A673 (cell line): ENCODE measurements around the gene GSC.

Experiments used
- EZH2 ChIP-seq: fragments of 200-600 bp; sonication (generic); IDR thresholded peaks from 2 replicates; pipeline ENCODE4 v1.6.1; 2017; ENCODE audit warnings: borderline replicate concordance, low read depth, mild to moderate bottlenecking, mixed read lengths, antibody characterized with exemption, low read length; ENCODE audit not compliant: poor library complexity, severe bottlenecking
- TF ChIP-seq, protein P1 (sequence below): fragments of 300-800, 200-600 bp; sonication (generic); conservative IDR thresholded peaks from 2 replicates; pipeline ENCODE4 v1.5.1; 2017; ENCODE audit warnings: low read depth, mild to moderate bottlenecking, antibody characterized with exemption, low read length, moderate library complexity, mixed read lengths

DNA sequence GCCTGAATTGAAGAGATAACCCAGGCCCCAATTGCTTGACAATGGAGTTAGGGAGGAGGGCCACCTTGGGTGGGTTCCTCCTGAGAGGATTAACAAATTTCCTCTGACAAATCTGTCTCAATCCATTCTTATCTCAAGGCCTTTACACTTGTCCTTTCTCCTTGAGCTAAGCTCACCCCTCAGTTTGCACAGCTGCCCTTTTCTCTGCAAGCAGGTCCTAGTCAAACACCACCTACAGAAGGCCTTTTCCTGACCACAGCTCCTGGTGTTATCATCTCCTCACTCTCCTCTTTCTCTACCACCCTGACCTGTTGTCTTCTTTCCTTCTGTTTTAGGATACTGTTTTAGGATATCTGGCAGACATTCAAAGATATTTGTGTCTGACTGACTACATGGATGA, 26.4 kb upstream of the GSC start:
- TF ChIP-seq, protein P1, sequence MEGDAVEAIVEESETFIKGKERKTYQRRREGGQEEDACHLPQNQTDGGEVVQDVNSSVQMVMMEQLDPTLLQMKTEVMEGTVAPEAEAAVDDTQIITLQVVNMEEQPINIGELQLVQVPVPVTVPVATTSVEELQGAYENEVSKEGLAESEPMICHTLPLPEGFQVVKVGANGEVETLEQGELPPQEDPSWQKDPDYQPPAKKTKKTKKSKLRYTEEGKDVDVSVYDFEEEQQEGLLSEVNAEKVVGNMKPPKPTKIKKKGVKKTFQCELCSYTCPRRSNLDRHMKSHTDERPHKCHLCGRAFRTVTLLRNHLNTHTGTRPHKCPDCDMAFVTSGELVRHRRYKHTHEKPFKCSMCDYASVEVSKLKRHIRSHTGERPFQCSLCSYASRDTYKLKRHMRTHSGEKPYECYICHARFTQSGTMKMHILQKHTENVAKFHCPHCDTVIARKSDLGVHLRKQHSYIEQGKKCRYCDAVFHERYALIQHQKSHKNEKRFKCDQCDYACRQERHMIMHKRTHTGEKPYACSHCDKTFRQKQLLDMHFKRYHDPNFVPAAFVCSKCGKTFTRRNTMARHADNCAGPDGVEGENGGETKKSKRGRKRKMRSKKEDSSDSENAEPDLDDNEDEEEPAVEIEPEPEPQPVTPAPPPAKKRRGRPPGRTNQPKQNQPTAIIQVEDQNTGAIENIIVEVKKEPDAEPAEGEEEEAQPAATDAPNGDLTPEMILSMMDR, result no peak
- no peak for TF ChIP-seq EZH2
